ENCODE results near the gene PNLIPRP2. TPM values are rescaled to one million over a fixed set of nuclear protein-coding genes. Genes with fewer than 3 reads are reported as not detected.

PNLIPRP2 gene
- total RNA-seq, 4 donors from 2014 or later: not detected

GRCh38 chr10:116636385-116636784 lies 15.6 kb downstream of the PNLIPRP2 start:
- no peak for TF ChIP-seq POLR2A (IDR thresholded peaks at IDR 0.05)
- no peak for TF ChIP-seq EP300 (IDR thresholded peaks at IDR 0.05)
- no peak for TF ChIP-seq POLR2AphosphoS5 (IDR thresholded peaks at IDR 0.05)
- no peak for TF ChIP-seq CTCF (IDR thresholded peaks at IDR 0.05)
- H3K27ac ChIP-seq: no peak overlapping the region
- H3K36me3 ChIP-seq: no peaks in the 10 kb centered on the region
- no peak for ATAC-seq
- H3K4me1 ChIP-seq: no peaks in the 10 kb centered on the region
- H3K4me3 ChIP-seq: no peak overlapping the region
- H3K9me3 ChIP-seq: peaks cover 0 to 8% (median 0%) of the 10 kb centered on the region in 3 donors
- H3K27me3 ChIP-seq: no peaks in the 10 kb centered on the region

- WGBS, 2 donors (ENCODE audit: low coverage in 1 of 2): 28 to 52% methylated on average over 2 of the region's 2 CpGs
- H3K27me3 ChIP-seq: no peaks in the 10 kb centered on the region
- H3K36me3 ChIP-seq: no peaks in the 10 kb centered on the region
- H3K4me3 ChIP-seq: no peak overlapping the region
- no peak for ATAC-seq
- TF ChIP-seq POLR2AphosphoS5 (IDR thresholded peaks at IDR 0.05): no peak
- H3K27ac ChIP-seq: no peak overlapping the region
- H3K4me1 ChIP-seq: no peaks in the 10 kb centered on the region
- H3K9me3 ChIP-seq: peaks cover 0 to 8% (median 0%) of the 10 kb centered on the region in 3 donors
Measured at GRCh38 chr10:116636976-116637375, 16.2 kb downstream of the PNLIPRP2 start.

GRCh38 chr10:116637830-116638229 lies 17.1 kb downstream of the PNLIPRP2 start:
- WGBS, 2 donors (ENCODE audit: low coverage in 1 of 2): 0 to 18% methylated on average over 1 of the region's 1 CpG
- TF ChIP-seq POLR2AphosphoS5 (IDR thresholded peaks at IDR 0.05) (no peak), POLR2A (IDR thresholded peaks at IDR 0.05) (no peak), CTCF (IDR thresholded peaks at IDR 0.05) (no peak)
- ATAC-seq: no peak
- H3K4me3 ChIP-seq: no peak overlapping the region
- no peaks in the 10 kb centered on the region for H3K36me3 ChIP-seq
- peaks cover 0 to 8% (median 0%) of the 10 kb centered on the region in 3 donors for H3K9me3 ChIP-seq
- H3K27ac ChIP-seq: no peak overlapping the region
- H3K4me1 ChIP-seq: no peaks in the 10 kb centered on the region
- no peaks in the 10 kb centered on the region for H3K27me3 ChIP-seq

GRCh38 chr10:116646502-116646901 lies 25.7 kb downstream of the PNLIPRP2 start:
- Histone ChIP-seq H3K27me3 (peaks cover 9% of the 10 kb centered on the region), H3K36me3 (no peaks in the 10 kb centered on the region), H3K27ac (no peak overlapping the region), H3K4me3 (no peak overlapping the region), H3K9me3 (peaks cover 0 to 8% (median 0%) of the 10 kb centered on the region in 3 donors), H3K4me1 (no peaks in the 10 kb centered on the region)
- TF ChIP-seq POLR2A (IDR thresholded peaks at IDR 0.05) (no peak), CTCF (IDR thresholded peaks at IDR 0.05) (no peak), POLR2AphosphoS5 (IDR thresholded peaks at IDR 0.05) (no peak), EP300 (IDR thresholded peaks at IDR 0.05) (no peak)
- no peak for ATAC-seq
- 83 to 87% methylated on average over 1 to 3 of the region's 5 CpGs for WGBS, 2 donors (ENCODE audit: low coverage in 1 of 2)

- Histone ChIP-seq H3K27ac (no peak overlapping the region), H3K27me3 (peaks cover 9% of the 10 kb centered on the region), H3K9me3 (peaks cover 0 to 8% (median 0%) of the 10 kb centered on the region in 3 donors), H3K4me3 (no peak overlapping the region), H3K4me1 (no peaks in the 10 kb centered on the region), H3K36me3 (no peaks in the 10 kb centered on the region)
- no peak for TF ChIP-seq CTCF (IDR thresholded peaks at IDR 0.05)
- ATAC-seq: no peak
- 65 to 71% methylated on average over 8 of the region's 8 CpGs for WGBS, 2 donors (ENCODE audit: low coverage in 1 of 2)
Measured at GRCh38 chr10:116648903-116649302, 28.1 kb downstream of the PNLIPRP2 start.

GRCh38 chr10:116653885-116654284 lies 33.1 kb downstream of the PNLIPRP2 start:
- Histone ChIP-seq H3K9me3 (peaks cover 0 to 8% (median 0%) of the 10 kb centered on the region in 3 donors), H3K4me1 (no peaks in the 10 kb centered on the region), H3K4me3 (no peak overlapping the region), H3K36me3 (no peaks in the 10 kb centered on the region), H3K27ac (no peak overlapping the region), H3K27me3 (peaks cover 15% of the 10 kb centered on the region)
- no peak for TF ChIP-seq POLR2AphosphoS5 (IDR thresholded peaks at IDR 0.05)
- TF ChIP-seq POLR2A (IDR thresholded peaks at IDR 0.05): no peak
- no peak for TF ChIP-seq EP300 (IDR thresholded peaks at IDR 0.05)
- no peak for TF ChIP-seq CTCF (IDR thresholded peaks at IDR 0.05)
- 83 to 86% methylated on average over 1 of the region's 1 CpG for WGBS, 2 donors (ENCODE audit: low coverage in 1 of 2)
- ATAC-seq: no peak

All from gastroesophageal sphincter (tissue), 4 donors.